ENCODE measurements around the gene SELENBP1. TPM values are rescaled to one million over a fixed set of nuclear protein-coding genes. Genes with fewer than 3 reads are reported as not detected.

SELENBP1 gene
- total RNA-seq, 5 donors from 2014 or later (not counting 1 experiment from before 2014, with no cell fraction given), result 0.72 to 1.2 (median 0.93) TPM; not detected in 2

- no peaks in the 10 kb centered on the region for H3K9me3 Mint-ChIP-seq
- ATAC-seq (replicated peaks in 1 of 4) (peak; percentile 11 to 19 (median 14)), DNase-seq (peak in 1 of 35 experiments; percentile 24)
- no peaks in the 10 kb centered on the region for H3K27me3 ChIP-seq (replicated peaks in 1 of 2; ENCODE audit: control insufficient read depth in 2 of 2, extremely low read depth in 1 of 2, insufficient read depth in 2 of 2, low read length in 1 of 2)
- POLR2A ChIA-PET, result interaction anchor here (0.5 to 1.2 kb wide), 6 partner anchors 10 to 940 kb away, joined by 3 to 6 read pairs (median 3); partner anchors contain the start of gene PSMB4 (in 1 of the 2)
- peak overlapping the region; percentile 88 to 98 (median 96) for H3K4me3 Mint-ChIP-seq
- H3K9me3 ChIP-seq, result no peaks in the 10 kb centered on the region
- peak overlapping the region; percentile 69 to 96 for H3K4me3 ChIP-seq (ENCODE audit: control insufficient read depth in 1 of 2, extremely low read depth in 1 of 2, low read length in 1 of 2)
- 38% methylated on average over 27 of the region's 34 CpGs for WGBS (ENCODE audit: insufficient coverage)
- peaks cover 29 to 41% (median 41%) of the 10 kb centered on the region in 3 donors for H3K4me1 Mint-ChIP-seq
- H3K27ac ChIP-seq (ENCODE audit: low read length), result peak overlapping the region; percentile 90
- peak overlapping the region; percentile 99 for H3K27ac Mint-ChIP-seq
- H3K36me3 Mint-ChIP-seq, result peaks cover 13% of the 10 kb centered on the region
- H3K36me3 ChIP-seq (ENCODE audit: control insufficient read depth in 2 of 2, extremely low read depth in 1 of 2, insufficient read depth in 1 of 2, low read length in 1 of 2), result peaks cover 0 to 15% of the 10 kb centered on the region in 2 donors
- CTCF ChIA-PET, result interaction anchor here in 1 of 2 donors (0.5 to 2.7 kb wide), 8 partner anchors 10 to 133 kb away, joined by 3 to 36 read pairs (median 4); partner anchors contain the start of genes PSMB4 and RFX5
- peaks cover 10 to 28% of the 10 kb centered on the region in 2 experiments for H3K4me1 ChIP-seq (ENCODE audit: control insufficient read depth in 1 of 2, extremely low read depth in 1 of 2, insufficient read depth in 2 of 2, low read length in 2 of 2)
- no peaks in the 10 kb centered on the region for H3K27me3 Mint-ChIP-seq
Observed at GRCh38 chr1:151327903-151328674, 44.4 kb downstream of the SELENBP1 start.

DNA sequence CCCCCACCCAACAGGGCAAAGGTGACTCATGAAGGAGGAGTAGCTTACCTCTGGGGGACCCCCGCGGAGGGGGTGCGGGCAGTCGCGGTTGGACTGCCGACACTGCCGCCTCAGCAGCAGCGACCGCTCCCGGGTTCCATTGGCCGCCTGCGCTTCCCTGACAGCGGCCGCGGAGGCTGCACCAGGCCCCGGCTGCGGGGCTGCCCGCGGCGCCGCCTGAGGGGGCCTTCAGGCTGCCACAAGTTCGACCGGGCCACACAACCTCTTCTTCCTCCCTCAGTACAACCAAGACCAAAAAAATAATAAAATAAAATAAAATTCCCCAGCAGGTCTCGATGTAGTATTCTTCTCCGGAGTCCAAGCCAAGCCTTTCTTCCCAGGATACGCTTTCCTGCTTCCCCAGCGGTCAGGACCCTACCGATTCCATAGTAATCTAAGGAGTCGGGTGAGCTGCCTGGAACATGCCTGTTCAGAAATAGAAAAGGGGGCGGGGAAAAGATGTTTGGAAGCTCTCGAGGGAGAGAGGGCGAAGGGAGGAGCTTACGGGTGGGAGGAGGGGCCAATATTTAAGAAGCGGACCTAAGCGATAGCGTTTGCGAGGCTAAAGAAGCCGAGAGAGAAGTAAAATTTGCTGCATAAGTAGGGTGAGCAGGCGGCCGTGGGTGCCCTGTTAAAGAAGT lies 45.1 kb downstream of the SELENBP1 start, which contains the start of gene PI4KB:
PI4KB (minus strand) TSS at position 194 of the 680 bp plus-strand sequence. CDS start 10,935 bp downstream, outside the sequence.
- no peaks in the 10 kb centered on the region for H3K27me3 ChIP-seq (replicated peaks in 1 of 2; ENCODE audit: control insufficient read depth in 2 of 2, extremely low read depth in 1 of 2, insufficient read depth in 2 of 2, low read length in 1 of 2)
- Mint-ChIP-seq H3K27ac (peak within 1 kb of the TSS; percentile 99), H3K4me1 (peaks cover 35 to 46% (median 46%) of the 10 kb centered on the region in 3 donors), H3K27me3 (no peaks in the 10 kb centered on the region), H3K4me3 (peak within 1 kb of the TSS; percentile 88 to 98 (median 96)), H3K36me3 (peaks cover 18% of the 10 kb centered on the region), H3K9me3 (no peaks in the 10 kb centered on the region)
- no peaks in the 10 kb centered on the region for H3K9me3 ChIP-seq
- peaks cover 0 to 20% of the 10 kb centered on the region in 2 donors for H3K36me3 ChIP-seq (ENCODE audit: control insufficient read depth in 2 of 2, extremely low read depth in 1 of 2, insufficient read depth in 1 of 2, low read length in 1 of 2)
- peak within 1 kb of the TSS; percentile 69 to 96 for H3K4me3 ChIP-seq (ENCODE audit: control insufficient read depth in 1 of 2, extremely low read depth in 1 of 2, low read length in 1 of 2)
- DNase-seq, result peak; percentile 73 to 96 (median 87)
- POLR2A ChIA-PET, result interaction anchor here (0.5 to 1.2 kb wide), 6 partner anchors 11 to 939 kb away, joined by 3 to 6 read pairs (median 3); partner anchors contain the start of gene PSMB4 (in 1 of the 2)
- peak within 1 kb of the TSS; percentile 90 for H3K27ac ChIP-seq (ENCODE audit: low read length)
- CTCF ChIA-PET, result interaction anchor here in 1 of 2 donors (0.6 to 2.7 kb wide), 10 partner anchors 11 to 436 kb away, joined by 3 to 36 read pairs (median 4); partner anchors contain the start of genes MRPL9, PSMB4 and RFX5
- ATAC-seq (replicated peaks in 1 of 4), result peak; percentile 94 to 95 (median 95)
- H3K4me1 ChIP-seq (ENCODE audit: control insufficient read depth in 1 of 2, extremely low read depth in 1 of 2, insufficient read depth in 2 of 2, low read length in 2 of 2), result peaks cover 10 to 28% of the 10 kb centered on the region in 2 experiments
- WGBS (ENCODE audit: insufficient coverage), result 0% methylated on average over 32 of the region's 40 CpGs

- Mint-ChIP-seq H3K4me3 (peak overlapping the region; percentile 88 to 98 (median 96)), H3K4me1 (peaks cover 42 to 52% (median 52%) of the 10 kb centered on the region in 3 donors), H3K27me3 (no peaks in the 10 kb centered on the region), H3K27ac (peak overlapping the region; percentile 94 to 97), H3K9me3 (no peaks in the 10 kb centered on the region), H3K36me3 (peaks cover 23% of the 10 kb centered on the region)
- CTCF ChIA-PET, result interaction anchor here in 1 of 2 donors (0.5 to 2.7 kb wide), 7 partner anchors 12 to 437 kb away, joined by 3 to 36 read pairs (median 4); partner anchors contain the start of genes MRPL9, RFX5 and TMOD4
- peaks cover 0 to 26% of the 10 kb centered on the region in 2 donors for H3K36me3 ChIP-seq (ENCODE audit: control insufficient read depth in 2 of 2, extremely low read depth in 1 of 2, insufficient read depth in 1 of 2, low read length in 1 of 2)
- POLR2A ChIA-PET, result interaction anchor here (0.5 to 1.2 kb wide), 4 partner anchors 45 to 416 kb away, joined by 3 to 5 read pairs (median 4); partner anchors contain the start of genes PSMB4 (in 1 of the 2) and ZNF687 (in 1 of the 2)
- DNase-seq (peak in 32 of 35 experiments; percentile 23 to 75 (median 44)), ATAC-seq (replicated peaks in 1 of 4) (peak; percentile 35 to 47 (median 45))
- H3K27me3 ChIP-seq (replicated peaks in 1 of 2; ENCODE audit: control insufficient read depth in 2 of 2, extremely low read depth in 1 of 2, insufficient read depth in 2 of 2, low read length in 1 of 2), result no peaks in the 10 kb centered on the region
- H3K9me3 ChIP-seq, result no peaks in the 10 kb centered on the region
- H3K4me1 ChIP-seq (ENCODE audit: control insufficient read depth in 1 of 2, extremely low read depth in 1 of 2, insufficient read depth in 2 of 2, low read length in 2 of 2), result peaks cover 10 to 28% of the 10 kb centered on the region in 2 experiments
- H3K27ac ChIP-seq (ENCODE audit: low read length), result peak overlapping the region; percentile 90
- H3K4me3 ChIP-seq (ENCODE audit: control insufficient read depth in 1 of 2, extremely low read depth in 1 of 2, low read length in 1 of 2), result peak overlapping the region; percentile 69 to 96
- 10% methylated on average over 7 of the region's 12 CpGs for WGBS (ENCODE audit: insufficient coverage)
Observed at GRCh38 chr1:151326619-151327222, 45.8 kb downstream of the SELENBP1 start.

DNA sequence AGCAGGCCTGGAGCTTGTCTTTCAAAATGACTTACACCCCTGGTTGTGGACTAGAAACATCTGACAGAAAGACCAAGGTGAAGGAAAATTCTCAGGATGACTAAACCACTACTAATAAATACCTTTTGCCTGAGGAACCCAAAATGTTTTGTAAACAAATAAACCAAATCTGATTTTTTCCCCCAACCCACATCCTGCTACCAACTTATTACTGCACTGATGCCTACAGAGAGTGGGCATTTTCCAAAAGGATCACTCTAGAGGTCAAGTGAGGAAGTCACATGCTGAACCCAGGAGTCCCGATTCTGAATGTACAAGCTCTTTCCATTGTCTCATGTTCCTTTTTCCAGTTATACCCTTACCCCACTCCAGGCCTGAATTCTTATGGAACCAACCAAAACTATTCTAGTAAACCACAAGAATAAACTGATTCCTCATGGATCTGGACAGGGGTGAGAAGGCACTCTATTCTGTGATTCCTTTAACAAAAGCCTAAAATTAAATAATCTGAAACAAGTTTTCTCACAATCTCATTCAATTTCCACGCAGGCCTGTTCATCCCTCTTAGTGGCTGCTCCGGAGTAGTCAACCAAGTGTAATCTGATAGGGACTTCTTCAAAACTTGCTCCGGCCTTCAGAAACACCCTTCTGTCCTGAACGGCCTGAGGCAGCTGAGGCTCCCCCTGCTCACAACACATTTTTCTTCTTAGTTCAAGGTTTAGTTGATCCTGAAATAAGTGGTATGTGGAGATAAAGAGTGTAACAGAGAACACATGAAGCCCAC lies 46.7 kb downstream of the SELENBP1 start:
- CTCF ChIA-PET, result interaction anchor here (0.5 to 2.7 kb wide), 5 partner anchors 15 to 438 kb away, joined by 3 to 36 read pairs (median 3); partner anchors contain the start of genes MRPL9 (in 1 of the 2) and TMOD4 (in 1 of the 2)
- Mint-ChIP-seq H3K36me3 (peaks cover 26% of the 10 kb centered on the region), H3K4me3 (peak overlapping the region; percentile 88 to 98 (median 96)), H3K27ac (peak overlapping the region; percentile 94 to 97), H3K4me1 (peaks cover 45 to 56% (median 56%) of the 10 kb centered on the region in 3 donors), H3K9me3 (no peaks in the 10 kb centered on the region), H3K27me3 (no peaks in the 10 kb centered on the region)
- peaks cover 10 to 28% of the 10 kb centered on the region in 2 experiments for H3K4me1 ChIP-seq (ENCODE audit: control insufficient read depth in 1 of 2, extremely low read depth in 1 of 2, insufficient read depth in 2 of 2, low read length in 2 of 2)
- POLR2A ChIA-PET, result interaction anchor here in 1 of 2 donors (0.5 to 0.9 kb wide), 3 partner anchors 44 to 460 kb away, joined by 3 to 5 read pairs (median 3); partner anchors contain the start of gene ZNF687
- H3K9me3 ChIP-seq, result no peaks in the 10 kb centered on the region
- no peaks in the 10 kb centered on the region for H3K27me3 ChIP-seq (replicated peaks in 1 of 2; ENCODE audit: control insufficient read depth in 2 of 2, extremely low read depth in 1 of 2, insufficient read depth in 2 of 2, low read length in 1 of 2)
- 100% methylated on average over 2 of the region's 5 CpGs for WGBS (ENCODE audit: insufficient coverage)
- H3K27ac ChIP-seq (ENCODE audit: low read length), result peak overlapping the region; percentile 90
- peaks cover 0 to 30% of the 10 kb centered on the region in 2 donors for H3K36me3 ChIP-seq (ENCODE audit: control insufficient read depth in 2 of 2, extremely low read depth in 1 of 2, insufficient read depth in 1 of 2, low read length in 1 of 2)
- ATAC-seq (replicated peaks in 1 of 4), result no peak
- no peak for DNase-seq
- H3K4me3 ChIP-seq (ENCODE audit: control insufficient read depth in 1 of 2, extremely low read depth in 1 of 2, low read length in 1 of 2), result peak overlapping the region in 1 of 2 donors; percentile 69

DNA sequence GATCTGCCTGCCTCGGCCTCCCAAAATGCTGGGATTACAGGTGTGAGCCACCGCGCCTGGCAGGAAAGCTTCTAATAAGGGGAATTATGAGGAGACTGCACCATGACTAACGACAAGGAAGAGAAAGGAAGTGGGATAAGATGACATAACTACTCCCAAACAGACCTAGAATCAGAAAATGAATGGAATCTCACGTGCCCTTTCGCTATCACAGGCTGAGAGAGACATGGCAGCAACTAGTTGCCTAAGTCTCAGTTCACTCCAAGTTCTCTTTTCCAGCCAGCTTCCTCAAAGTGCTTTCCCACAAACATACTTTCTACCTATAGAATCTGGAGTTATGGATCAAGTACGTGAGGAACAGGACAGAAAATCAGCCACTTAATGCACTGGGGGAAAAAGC lies 47.3 kb downstream of the SELENBP1 start:
- ATAC-seq (replicated peaks in 1 of 4) (no peak), DNase-seq (no peak)
- peaks cover 0 to 36% of the 10 kb centered on the region in 2 donors for H3K36me3 ChIP-seq (ENCODE audit: control insufficient read depth in 2 of 2, extremely low read depth in 1 of 2, insufficient read depth in 1 of 2, low read length in 1 of 2)
- 100% methylated on average over 3 of the region's 7 CpGs for WGBS (ENCODE audit: insufficient coverage)
- POLR2A ChIA-PET, result interaction anchor here in 1 of 2 donors (0.7 kb wide), 1 partner anchor 460 kb away, joined by 3 read pairs; no protein-coding TSS in a partner anchor
- H3K4me1 ChIP-seq (ENCODE audit: control insufficient read depth in 1 of 2, extremely low read depth in 1 of 2, insufficient read depth in 2 of 2, low read length in 2 of 2), result peaks cover 10 to 28% of the 10 kb centered on the region in 2 experiments
- peak overlapping the region; percentile 94 to 97 for H3K27ac Mint-ChIP-seq
- no peaks in the 10 kb centered on the region for H3K9me3 ChIP-seq
- CTCF ChIA-PET, result interaction anchor here (0.6 to 0.7 kb wide), 2 partner anchors 16 to 81 kb away, joined by 3 to 10 read pairs; no protein-coding TSS in a partner anchor
- no peak overlapping the region for H3K4me3 ChIP-seq (ENCODE audit: control insufficient read depth in 1 of 2, extremely low read depth in 1 of 2, low read length in 1 of 2)
- no peak overlapping the region for H3K27ac ChIP-seq (ENCODE audit: low read length)
- H3K27me3 Mint-ChIP-seq, result no peaks in the 10 kb centered on the region
- H3K4me1 Mint-ChIP-seq, result peaks cover 51 to 62% (median 61%) of the 10 kb centered on the region in 3 donors
- peaks cover 32% of the 10 kb centered on the region for H3K36me3 Mint-ChIP-seq
- peak overlapping the region; percentile 88 to 98 (median 96) for H3K4me3 Mint-ChIP-seq
- no peaks in the 10 kb centered on the region for H3K27me3 ChIP-seq (replicated peaks in 1 of 2; ENCODE audit: control insufficient read depth in 2 of 2, extremely low read depth in 1 of 2, insufficient read depth in 2 of 2, low read length in 1 of 2)
- H3K9me3 Mint-ChIP-seq, result no peaks in the 10 kb centered on the region

All from T-cell (primary cell).